Dedifferentiated amniotic fluid mesenchymal stem cell (primary cell): ENCODE results near the gene RNF213.

Source experiments
- DNase-seq: peaks from one replicate; pipeline ENCODE4 v3.0.0-alpha.2; 2016; ENCODE audit errors: extremely low spot score

Gene RNF213

DNA sequence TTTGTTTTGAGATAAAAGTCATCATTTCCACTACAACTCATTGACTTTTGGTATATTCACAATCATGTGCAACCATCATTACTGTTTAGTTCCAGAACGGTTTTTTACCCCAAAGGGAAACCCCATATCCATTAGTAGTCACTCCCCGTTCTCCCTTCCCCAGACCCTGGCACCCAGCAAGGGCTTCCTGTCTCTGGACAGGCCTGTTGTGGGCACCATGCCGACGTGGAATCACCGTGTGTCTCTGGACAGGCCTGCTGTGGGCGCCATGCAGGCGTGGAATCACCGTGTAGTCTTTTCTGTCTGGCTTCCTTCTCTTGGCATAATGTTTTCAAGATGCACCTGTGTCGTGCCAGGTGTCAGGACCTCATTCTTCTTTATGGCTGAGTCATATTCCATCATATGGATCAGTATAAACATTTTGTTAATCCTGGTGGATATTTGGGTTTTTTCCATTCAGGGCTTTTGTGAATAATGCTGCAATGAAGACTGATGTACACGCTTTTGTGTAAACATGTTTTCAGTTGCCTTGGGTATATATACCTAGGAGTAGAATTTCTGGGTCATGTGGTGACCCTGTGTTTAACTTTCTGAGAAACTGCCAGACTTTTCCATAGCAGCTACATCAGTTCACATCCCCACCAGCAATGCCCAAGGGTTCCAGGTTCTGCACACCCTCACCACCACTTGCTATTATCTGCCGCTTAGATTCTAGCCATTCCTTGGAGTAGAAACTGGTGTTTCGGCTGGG is 173.4 kb downstream of the RNF213 start:
- DNase-seq = no peak

DNA sequence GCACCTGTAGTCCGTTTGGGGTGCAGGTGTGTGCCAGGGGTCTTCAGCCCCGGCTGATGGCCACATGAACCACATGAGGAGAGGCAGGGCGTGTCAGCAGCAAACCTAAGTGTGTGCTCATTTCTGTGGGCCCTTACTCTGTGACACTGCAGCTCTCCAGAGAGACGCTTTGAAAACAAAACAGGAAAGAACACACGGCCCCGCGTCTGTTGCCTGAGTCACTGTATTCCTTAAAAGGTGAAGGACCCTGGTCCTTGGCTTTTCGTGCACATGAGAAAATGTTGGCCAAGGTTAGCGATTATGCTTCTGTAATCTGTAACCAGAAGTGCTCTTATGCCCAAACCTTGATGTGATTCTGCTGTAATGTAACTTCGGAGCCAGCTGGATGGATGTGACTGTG is 176.9 kb downstream of the RNF213 start:
- DNase-seq = no peak

DNA sequence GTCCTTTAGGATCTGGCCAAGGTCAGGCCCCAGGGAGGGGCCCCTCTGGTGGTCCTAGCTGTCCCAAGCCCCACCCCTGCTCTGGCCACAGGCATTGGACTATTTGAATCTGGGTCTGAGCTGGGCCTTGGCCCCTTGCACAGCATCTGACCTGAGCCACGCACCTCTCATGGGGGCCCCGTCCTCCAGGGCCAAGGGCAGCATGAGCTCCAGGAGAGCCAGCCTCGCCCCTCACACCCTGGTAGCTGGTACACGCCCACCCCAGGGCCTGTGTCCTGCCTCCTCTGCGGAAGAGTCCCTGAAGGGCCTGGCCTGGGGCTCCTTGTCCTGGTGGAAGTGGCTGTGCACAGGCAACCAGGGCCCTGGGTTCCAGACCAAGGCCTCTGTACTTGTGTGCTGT is 178.2 kb downstream of the RNF213 start:
- no peak for DNase-seq

DNA sequence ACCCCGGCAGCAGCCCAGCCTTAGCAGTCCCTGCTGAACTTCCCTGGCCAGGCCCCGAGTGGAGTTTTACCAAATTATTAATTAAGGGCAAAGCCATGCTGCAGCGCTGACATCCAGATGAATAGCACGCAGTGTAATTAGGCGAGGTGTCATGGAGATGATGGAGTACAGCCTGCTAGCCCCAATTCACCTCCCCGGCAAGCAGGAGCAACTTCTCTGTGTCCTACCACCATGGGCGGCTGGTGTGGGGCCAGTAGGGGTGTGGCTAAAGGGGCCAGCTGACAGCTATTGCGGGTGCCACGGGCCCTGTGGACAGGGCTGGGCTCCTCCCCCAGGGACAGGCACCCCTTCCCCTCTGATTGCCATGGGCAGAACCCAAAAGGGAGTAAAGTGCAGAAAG is 178.8 kb downstream of the RNF213 start:
- DNase-seq = no peak

DNA sequence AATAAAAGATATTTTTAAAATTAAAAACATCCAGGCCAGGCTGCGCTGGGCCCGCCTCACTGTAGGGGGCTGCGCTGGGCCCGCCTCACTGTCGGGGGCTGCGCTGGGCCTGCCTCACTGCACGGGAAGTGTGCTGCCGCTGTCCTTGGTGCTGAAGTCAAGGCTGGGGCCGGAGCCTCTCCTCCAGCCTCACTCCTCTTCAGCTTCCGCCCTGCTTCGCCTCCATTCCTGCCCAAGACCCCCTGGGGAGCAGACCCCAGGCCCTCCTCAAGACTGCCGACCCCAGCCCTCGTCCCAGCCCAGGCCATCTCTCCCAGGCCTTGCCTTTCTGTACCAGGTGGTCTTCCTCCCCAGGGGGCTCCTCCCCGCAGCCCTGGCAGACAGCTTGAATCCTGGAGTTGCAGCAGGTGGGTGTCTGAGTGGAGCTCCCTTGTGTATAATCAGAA is 180.5 kb downstream of the RNF213 start:
- no peak for DNase-seq

DNA sequence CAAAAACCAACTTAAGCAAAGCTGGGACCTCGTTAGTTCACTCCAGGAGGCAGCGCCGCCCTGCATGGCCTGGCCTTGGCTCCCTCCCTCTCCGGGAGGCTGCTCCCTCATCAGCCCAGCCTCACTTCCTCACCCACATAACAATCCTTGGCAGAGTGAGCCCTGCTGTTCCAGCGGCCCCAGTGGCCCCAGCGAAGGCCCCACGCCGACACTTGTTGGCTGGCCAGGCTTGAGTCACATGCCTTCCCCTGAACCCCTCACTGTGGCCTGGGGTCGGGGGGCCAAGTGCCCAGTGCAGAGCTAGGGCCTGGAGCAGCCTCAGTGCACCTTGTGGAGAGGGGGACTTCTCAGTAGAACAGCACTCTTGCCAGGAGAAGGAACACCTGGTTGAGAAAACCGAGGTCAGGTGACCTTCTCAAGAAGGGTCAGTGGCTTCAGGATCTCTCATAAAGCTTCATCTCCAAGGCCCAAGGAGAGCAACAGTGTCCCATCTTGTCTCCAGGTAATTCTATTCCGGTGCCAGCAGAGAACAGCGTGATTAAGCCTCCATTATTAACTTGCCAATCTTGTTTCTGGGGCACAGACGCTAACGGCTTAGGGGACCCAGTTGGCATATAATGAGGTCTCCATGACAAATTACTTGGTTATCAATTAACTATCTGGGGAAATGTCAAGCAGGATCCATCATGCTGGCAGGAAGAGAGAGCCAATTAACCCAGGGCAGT is 181.1 kb downstream of the RNF213 start:
- DNase-seq = no peak

DNA sequence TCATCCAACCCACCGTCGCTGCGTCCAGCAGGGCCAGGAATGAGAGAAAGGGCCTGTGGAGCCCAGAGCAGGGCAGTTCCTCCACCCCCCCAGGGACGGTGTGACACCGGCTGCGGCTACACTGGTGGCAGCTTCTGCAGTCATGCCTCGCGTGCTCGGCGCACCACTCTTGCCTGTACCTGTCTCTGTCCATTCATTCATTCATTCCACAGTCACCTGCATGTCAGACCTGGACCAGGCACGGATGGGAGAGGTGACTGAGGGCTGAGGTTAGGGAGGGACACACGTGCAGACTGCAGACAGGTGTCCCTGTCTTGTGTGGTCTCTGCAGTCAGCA is 181.6 kb downstream of the RNF213 start:
- no peak for DNase-seq

DNA sequence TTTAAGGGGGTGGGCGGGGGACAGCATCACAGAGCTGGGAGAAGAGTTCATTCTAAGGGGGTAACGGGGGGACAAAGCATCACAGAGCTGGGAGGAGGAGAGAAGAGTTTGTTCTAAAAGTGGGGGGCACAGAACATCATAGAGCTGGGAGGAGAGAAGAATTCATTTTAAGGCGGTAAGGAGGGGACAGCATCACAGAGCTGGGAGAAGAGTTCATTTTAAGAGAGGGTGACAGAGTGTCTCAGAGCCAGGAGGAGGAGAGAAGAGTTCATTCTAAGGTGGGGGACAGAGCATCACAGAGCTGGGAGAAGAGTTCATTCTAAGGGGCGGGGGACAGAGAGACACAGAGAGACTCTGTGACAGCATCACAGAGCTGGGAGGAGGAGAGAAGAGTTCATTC is 182.1 kb downstream of the RNF213 start:
- no peak for DNase-seq

DNA sequence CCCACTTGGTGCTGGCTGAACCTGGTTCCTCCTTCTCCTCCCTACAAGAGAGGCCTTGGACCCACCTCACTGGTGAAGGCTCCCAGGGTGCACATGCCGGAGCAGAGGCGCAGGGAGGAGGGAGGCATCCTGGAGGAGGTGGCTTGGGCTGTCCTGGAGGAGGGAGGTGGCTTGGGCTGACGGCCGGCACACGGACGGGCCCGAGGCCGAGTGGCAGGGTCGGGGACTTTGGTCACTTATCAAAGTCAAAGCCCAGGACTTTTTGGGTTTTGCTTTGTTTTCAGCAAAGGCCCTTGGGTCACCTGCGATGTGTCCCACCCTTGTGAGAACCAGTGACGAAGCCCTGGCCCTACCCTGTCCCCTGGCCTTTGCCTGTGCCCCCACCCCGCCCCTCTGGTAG is 182.8 kb downstream of the RNF213 start:
- no peak for DNase-seq

DNA sequence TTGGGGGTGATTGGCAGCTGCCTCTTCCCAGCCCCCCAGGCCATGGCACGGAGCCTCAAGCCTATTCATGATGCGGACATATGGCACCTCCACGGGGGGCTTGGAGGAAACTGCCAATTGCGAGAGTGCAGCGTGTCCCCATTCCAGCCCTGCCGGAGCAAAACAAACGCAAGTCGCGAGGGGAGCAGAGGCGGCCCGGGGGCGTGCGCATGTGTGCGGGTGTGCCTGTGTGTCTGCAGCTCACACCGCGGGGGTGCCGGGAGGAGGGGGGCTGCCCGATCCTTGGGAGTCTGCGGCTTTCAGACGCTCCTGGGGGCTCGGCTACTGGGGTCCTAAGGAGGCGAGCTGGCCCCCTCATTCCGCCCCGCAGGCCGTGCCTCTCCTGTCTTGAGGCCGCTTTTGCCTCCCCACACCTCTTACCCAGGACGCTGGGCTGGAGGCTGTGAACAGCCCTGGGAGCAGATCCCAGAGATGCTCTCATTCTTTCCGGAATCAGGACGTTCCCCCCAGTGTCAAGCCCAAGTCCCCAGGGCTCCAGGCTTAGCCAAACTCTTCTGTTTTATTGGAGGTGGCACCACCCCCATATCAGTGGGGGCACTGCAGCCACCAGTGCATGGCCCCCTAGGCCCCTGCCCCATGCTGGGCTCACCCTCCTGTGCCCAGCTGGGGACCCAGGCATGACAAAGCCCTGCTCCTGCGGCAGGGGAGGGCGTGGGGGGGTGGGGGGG is 183.4 kb downstream of the RNF213 start:
- DNase-seq = no peak

DNA sequence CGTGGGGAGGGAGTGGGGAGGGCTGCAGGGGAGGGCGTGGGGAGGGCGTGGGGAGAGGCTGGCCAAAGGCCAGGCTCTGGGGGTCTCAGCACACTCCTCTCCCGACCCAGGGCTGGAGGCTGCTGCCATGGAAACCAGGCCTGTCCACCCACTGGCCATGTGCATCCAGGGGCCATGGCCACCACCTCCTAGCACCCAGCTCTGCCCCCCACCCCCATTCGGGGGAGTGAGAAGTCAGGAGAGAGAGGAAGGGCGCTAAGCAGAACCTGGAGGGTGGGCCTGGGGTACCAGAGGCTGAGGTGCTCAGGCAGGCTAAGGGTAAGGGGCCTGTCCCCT is 184.0 kb downstream of the RNF213 start:
- no peak for DNase-seq

DNA sequence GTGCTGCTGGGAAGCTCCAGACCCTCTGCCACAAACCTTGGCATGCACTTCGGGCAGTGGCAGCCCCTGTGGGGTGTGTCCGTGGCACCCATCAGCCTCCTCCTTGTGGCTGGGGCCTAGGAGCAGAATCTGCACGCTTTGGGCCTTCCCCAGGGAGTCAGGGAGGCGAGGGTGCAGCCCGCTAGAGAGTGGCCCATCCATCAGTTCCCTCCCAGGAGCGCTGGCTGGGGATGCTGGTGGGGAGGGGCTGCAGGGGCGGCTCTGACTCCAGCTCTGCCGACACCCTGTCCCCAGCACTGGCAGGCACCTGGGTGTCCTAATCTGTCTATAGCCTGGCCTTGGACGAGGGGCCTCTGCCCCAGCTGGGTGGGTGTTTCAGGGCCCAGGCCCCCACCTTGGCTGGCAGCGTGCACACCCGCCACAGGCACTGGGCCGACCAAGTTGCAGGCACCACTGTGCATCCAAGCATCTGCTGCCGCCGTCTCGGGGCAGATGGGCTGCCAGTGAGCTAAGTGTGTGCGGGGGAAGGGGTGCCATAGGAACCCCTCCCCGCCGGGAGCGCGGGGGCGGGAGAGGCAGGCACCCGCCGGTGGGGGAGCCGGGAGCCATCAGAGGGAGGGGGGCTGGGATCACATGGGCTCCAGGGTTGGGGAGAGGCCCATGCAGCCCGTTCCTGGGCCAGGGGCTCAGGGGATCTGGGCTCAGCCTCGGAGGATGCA is 184.5 kb downstream of the RNF213 start:
- no peak for DNase-seq

DNA sequence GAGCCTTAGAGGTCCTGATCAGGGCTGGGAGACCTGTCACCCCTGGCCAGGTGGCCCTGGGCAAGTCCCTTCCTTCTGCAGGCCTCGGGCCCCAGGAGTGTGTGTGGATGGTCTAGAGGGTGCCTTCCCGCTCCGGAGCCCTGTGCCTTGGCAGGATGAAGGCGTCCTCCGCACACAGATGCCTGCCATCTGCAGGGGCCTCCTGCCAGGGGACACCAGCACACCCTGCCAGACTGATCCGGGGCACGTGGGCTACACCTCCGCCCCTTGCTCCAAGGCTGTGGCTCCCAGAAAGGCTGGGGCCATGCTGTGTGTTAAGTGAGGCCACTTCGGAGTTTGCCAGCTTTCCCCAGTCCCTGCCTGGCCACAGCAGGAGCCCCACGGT is 185.1 kb downstream of the RNF213 start:
- no peak for DNase-seq

DNA sequence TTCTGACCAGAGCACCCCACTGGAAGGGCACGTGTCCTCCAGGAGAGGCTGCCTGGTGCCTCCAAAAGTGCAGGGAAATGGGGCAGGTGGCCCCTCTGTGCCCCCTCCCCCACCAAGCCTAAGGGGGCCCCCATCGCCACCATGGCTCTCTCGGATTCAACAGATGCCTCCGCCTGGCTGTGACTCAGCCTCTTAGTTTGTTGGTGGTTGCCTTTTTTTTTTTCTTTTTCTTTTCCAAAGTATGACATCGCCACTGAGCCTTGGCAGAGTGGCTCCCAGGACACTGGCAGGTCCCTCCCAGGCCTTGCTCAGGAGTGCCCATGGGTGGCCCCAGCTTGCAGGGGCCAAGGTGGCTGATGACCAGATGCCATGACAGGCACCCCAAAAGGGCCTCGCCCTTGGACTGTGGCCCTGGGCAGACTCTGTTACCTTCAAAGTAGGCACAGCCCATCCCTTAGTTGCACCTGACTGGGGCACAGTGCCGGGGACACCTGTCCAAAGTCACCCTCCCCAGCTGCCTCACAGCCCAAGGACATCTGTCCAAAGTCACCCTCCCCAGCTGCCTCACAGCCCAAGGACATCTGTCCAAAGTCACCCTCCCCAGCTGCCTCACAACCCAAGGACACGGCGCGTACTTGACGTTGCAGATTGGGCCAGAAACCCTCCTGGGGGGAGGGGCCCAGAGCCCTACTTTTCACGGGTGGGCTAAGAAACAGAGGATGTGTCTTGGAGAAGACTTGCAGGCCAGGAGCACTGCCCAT is 186.2 kb downstream of the RNF213 start:
- DNase-seq = peak; percentile 40

DNA sequence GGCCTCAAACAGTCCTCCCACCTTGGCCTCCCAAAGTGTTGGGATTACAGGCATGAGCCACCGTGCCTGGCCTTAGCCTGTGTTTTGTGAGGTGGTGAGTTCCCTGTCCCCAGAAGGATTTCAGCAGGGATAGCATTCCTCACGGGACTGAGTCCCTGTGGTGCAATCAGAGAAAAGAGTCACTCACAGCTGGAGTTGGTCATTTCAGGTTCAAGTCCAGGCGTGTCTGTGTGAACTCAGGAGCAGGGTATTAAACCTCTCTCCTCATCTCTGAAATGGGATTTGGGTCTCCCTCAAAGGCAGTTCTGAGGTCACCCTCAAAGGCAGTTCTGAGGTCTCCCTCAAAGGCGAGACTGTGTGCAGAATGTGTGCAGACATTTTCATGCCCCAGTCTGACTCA is 187.1 kb downstream of the RNF213 start:
- DNase-seq = no peak
